ENCODE data around the gene AFAP1L1.
A peak's percentile ranks its signal among the peaks of the same experiment; 100 is the strongest.

Gene AFAP1L1

DNA sequence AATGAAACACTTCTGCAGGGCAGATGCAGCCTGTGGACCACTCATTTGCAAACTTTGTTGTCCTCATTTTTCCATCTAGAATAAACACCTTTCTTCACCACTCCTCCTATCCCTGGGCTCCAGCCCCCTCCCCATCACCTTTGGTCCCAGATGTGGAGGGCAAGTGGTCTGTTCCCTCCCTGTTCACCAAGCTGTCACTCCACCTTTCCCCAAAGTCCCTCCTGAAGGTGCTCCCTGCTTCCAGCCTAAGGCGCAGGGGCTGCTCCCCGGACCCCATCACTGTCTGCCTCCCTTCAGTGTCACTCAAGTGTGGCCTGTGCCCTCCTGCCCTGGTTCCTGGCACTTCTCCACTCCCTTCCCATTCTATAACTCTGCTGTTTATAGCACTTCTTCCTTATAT lies 93.1 kb downstream of the AFAP1L1 start:
- no peak for DNase-seq
- Histone ChIP-seq H3K27ac (no peak overlapping the region), H3K27me3 (replicated peaks) (no peaks in the 10 kb centered on the region), H3K36me3 (replicated peaks) (no peaks in the 10 kb centered on the region), H3K4me3 (ENCODE audit: low read depth, low read length) (no peak overlapping the region)
- in situ Hi-C loops (cut with HindIII; ENCODE audit: low pct_ligation_motif_present, low sequenced_read_pairs) = no loop called here
- no peak for TF ChIP-seq CTCF (IDR thresholded peaks at IDR 0.05; ENCODE audit: low read depth, low read length, missing control alignments)

- no peak for TF ChIP-seq CTCF (IDR thresholded peaks at IDR 0.05; ENCODE audit: low read depth, low read length, missing control alignments)
- no peak overlapping the region for H3K4me3 ChIP-seq (ENCODE audit: low read depth, low read length)
- DNase-seq = no peak
- in situ Hi-C loops (cut with HindIII; ENCODE audit: low pct_ligation_motif_present, low sequenced_read_pairs) = no loop called here
- no peaks in the 10 kb centered on the region for H3K36me3 ChIP-seq (replicated peaks)
- no peak overlapping the region for H3K27ac ChIP-seq
- H3K27me3 ChIP-seq (replicated peaks) = no peaks in the 10 kb centered on the region
These were observed 93.8 kb downstream of the AFAP1L1 start for GRCh38 chr5:149365418-149365817.

- H3K27ac ChIP-seq = no peak overlapping the region
- in situ Hi-C loops (cut with HindIII; ENCODE audit: low pct_ligation_motif_present, low sequenced_read_pairs) = no loop called here
- no peak for TF ChIP-seq CTCF (IDR thresholded peaks at IDR 0.05; ENCODE audit: low read depth, low read length, missing control alignments)
- DNase-seq = no peak
- no peak overlapping the region for H3K4me3 ChIP-seq (ENCODE audit: low read depth, low read length)
- H3K36me3 ChIP-seq (replicated peaks) = no peaks in the 10 kb centered on the region
- H3K27me3 ChIP-seq (replicated peaks) = no peaks in the 10 kb centered on the region
These were observed 94.6 kb downstream of the AFAP1L1 start for GRCh38 chr5:149366169-149366729.

GRCh38 chr5:149367249-149367971 lies 95.8 kb downstream of the AFAP1L1 start:
- no peaks in the 10 kb centered on the region for H3K36me3 ChIP-seq (replicated peaks)
- H3K4me3 ChIP-seq (ENCODE audit: low read depth, low read length) = no peak overlapping the region
- peak; percentile 78 for DNase-seq
- H3K27me3 ChIP-seq (replicated peaks) = no peaks in the 10 kb centered on the region
- in situ Hi-C loops (cut with HindIII; ENCODE audit: low pct_ligation_motif_present, low sequenced_read_pairs) = no loop called here
- peak; percentile 92 for TF ChIP-seq CTCF (IDR thresholded peaks at IDR 0.05; ENCODE audit: low read depth, low read length, missing control alignments)
- no peak overlapping the region for H3K27ac ChIP-seq

DNA sequence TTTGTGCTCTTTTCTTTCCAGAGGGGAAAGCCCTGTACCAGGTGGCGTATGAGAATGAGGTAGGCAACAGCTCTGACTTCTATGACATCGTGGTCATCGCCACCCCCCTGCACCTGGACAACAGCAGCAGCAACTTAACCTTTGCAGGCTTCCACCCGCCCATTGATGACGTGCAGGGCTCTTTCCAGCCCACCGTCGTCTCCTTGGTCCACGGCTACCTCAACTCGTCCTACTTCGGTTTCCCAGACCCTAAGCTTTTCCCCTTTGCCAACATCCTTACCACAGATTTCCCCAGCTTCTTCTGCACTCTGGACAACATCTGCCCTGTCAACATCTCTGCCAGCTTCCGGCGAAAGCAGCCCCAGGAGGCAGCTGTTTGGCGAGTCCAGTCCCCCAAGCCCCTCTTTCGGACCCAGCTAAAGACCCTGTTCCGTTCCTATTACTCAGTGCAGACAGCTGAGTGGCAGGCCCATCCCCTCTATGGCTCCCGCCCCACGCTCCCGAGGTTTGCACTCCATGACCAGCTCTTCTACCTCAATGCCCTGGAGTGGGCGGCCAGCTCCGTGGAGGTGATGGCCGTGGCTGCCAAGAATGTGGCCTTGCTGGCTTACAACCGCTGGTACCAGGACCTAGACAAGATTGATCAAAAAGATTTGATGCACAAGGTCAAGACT lies 96.5 kb downstream of the AFAP1L1 start:
- Histone ChIP-seq H3K36me3 (replicated peaks) (no peaks in the 10 kb centered on the region), H3K27ac (no peak overlapping the region), H3K4me3 (ENCODE audit: low read depth, low read length) (no peak overlapping the region), H3K27me3 (replicated peaks) (no peaks in the 10 kb centered on the region)
- no peak for DNase-seq
- in situ Hi-C loops (cut with HindIII; ENCODE audit: low pct_ligation_motif_present, low sequenced_read_pairs) = no loop called here
- no peak for TF ChIP-seq CTCF (IDR thresholded peaks at IDR 0.05; ENCODE audit: low read depth, low read length, missing control alignments)
